Ishikawa (cell line): ENCODE results near the gene RGS9.

Source experiments
- CEBPB ChIP-seq: IDR thresholded peaks from 2 replicates; pipeline ENCODE4 v1.6.1; 2012
- CREB1 ChIP-seq: IDR thresholded peaks from 2 replicates; pipeline ENCODE4 v1.6.1; 2012; ENCODE audit warnings: low read depth
- EGR1 ChIP-seq: IDR thresholded peaks from 2 replicates; pipeline ENCODE4 v1.6.1; 2012
- EP300 ChIP-seq: IDR thresholded peaks from 2 replicates; pipeline ENCODE4 v1.6.1; 2012; ENCODE audit warnings: borderline replicate concordance
- FOXM1 ChIP-seq: IDR thresholded peaks from 2 replicates; pipeline ENCODE4 v1.6.1; 2012; ENCODE audit warnings: low read depth, borderline replicate concordance
- RAD21 ChIP-seq: IDR thresholded peaks from 2 replicates; pipeline ENCODE4 v1.6.1; 2012; ENCODE audit warnings: low read depth
- TAF1 ChIP-seq: IDR thresholded peaks from 2 replicates; pipeline ENCODE4 v1.6.1; 2012; ENCODE audit warnings: low read depth, mild to moderate bottlenecking
- TCF12 ChIP-seq: IDR thresholded peaks from 2 replicates; pipeline ENCODE4 v1.6.1; 2012; ENCODE audit warnings: low read depth
- TEAD4 ChIP-seq: IDR thresholded peaks from 2 replicates; pipeline ENCODE4 v1.6.1; 2012
- YY1 ChIP-seq: IDR thresholded peaks from 2 replicates; pipeline ENCODE4 v1.6.1; 2012; ENCODE audit warnings: low read depth
- TF ChIP-seq, protein P1 (sequence below): IDR thresholded peaks from 2 replicates; pipeline ENCODE4 v1.6.1; 2012; ENCODE audit warnings: low read depth, mild to moderate bottlenecking
- TF ChIP-seq, protein P2 (sequence below): IDR thresholded peaks from 2 replicates; pipeline ENCODE4 v1.6.1; 2012

DNA sequence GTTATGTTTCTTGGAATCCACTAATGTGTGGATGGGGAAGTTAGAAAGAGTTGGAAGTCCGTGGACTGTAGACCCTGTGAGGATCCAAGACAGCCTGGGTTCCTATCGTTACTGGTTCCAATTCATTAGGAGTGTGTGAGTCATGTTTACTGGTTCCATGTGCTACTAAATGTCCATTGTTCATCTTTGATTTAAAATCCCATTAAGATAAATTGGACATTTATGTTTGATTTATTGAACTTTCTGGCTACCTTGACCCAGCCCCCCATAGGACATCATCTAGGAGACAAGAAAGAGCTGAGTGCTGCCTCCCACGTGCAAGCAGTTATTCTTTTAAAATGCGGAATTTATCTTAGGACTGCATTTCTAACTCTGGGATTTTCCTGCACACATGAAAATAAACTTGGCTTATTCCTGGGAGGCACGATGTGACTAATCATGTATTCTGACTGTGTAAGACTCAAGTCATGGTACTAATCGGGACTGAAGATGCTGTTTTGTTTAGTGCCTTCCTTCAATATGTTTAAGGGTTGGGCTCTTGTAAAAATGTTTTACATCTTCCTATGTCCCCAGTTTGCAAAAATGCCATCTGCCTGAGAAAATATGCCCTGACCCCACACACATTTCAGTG lies 53.4 kb downstream of the RGS9 start:
- TF ChIP-seq RAD21 (no peak), TEAD4 (no peak), EP300 (no peak), TAF1 (no peak), YY1 (no peak), FOXM1 (no peak), TCF12 (no peak), CEBPB (no peak), CREB1 (no peak), EGR1 (no peak)
- TF ChIP-seq, protein P1, sequence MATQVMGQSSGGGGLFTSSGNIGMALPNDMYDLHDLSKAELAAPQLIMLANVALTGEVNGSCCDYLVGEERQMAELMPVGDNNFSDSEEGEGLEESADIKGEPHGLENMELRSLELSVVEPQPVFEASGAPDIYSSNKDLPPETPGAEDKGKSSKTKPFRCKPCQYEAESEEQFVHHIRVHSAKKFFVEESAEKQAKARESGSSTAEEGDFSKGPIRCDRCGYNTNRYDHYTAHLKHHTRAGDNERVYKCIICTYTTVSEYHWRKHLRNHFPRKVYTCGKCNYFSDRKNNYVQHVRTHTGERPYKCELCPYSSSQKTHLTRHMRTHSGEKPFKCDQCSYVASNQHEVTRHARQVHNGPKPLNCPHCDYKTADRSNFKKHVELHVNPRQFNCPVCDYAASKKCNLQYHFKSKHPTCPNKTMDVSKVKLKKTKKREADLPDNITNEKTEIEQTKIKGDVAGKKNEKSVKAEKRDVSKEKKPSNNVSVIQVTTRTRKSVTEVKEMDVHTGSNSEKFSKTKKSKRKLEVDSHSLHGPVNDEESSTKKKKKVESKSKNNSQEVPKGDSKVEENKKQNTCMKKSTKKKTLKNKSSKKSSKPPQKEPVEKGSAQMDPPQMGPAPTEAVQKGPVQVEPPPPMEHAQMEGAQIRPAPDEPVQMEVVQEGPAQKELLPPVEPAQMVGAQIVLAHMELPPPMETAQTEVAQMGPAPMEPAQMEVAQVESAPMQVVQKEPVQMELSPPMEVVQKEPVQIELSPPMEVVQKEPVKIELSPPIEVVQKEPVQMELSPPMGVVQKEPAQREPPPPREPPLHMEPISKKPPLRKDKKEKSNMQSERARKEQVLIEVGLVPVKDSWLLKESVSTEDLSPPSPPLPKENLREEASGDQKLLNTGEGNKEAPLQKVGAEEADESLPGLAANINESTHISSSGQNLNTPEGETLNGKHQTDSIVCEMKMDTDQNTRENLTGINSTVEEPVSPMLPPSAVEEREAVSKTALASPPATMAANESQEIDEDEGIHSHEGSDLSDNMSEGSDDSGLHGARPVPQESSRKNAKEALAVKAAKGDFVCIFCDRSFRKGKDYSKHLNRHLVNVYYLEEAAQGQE = no peak
- TF ChIP-seq, protein P2, sequence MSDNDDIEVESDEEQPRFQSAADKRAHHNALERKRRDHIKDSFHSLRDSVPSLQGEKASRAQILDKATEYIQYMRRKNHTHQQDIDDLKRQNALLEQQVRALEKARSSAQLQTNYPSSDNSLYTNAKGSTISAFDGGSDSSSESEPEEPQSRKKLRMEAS = no peak
